Measurements from ENCODE around the gene THSD4.
"Not testable (repeated sequence)": the region's sequence is repeated elsewhere in the genome, so short reads cannot be mapped to it uniquely, and the experiment has no call there.

Gene THSD4

GRCh38 chr15:71261418-71261817, 146.1 kb downstream of the THSD4 start:
- no peak for DNase-seq (ENCODE audit: low read depth)

DNA sequence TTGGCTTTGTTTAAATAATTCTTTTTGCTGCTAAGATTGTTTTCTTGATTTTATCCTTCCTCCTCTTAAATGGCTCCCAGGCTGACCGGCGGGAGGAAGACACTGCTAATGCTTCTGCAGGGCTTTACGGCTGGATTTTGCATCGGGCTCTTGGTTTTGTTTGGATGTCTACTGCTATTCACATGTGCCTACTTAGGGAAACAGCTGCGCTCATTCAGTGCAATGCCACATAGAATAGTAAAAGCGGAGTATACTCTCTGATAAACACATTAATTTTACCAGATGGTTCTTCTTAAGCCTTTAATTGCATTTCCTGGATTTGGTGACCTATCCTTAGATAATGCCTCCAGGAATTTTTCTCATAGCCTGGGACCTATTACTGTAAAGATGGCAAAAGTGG, 146.6 kb downstream of the THSD4 start:
- no peak for DNase-seq (ENCODE audit: low read depth)

- DNase-seq (ENCODE audit: low read depth) = no peak
Observed at GRCh38 chr15:71262599-71262998, 147.3 kb downstream of the THSD4 start.

DNA sequence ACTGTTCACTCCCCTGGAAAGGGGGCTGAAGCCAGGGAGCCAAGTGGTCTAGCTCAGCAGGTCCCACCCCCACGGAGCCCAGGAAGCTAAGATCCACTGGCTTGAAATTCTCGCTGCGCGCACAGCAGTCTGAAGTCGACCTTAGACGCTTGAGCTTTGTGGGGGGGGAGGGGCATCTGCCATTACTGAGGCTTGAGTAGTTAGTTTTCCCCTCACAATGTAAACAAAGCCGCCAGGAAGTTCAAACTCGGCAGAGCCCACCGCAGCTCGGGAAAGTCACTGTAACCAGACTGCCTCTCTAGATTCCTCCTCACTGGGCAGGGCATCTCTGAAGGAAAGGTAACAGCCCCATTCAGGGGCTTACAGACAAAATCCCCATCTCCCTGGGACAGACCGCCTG, 150.3 kb downstream of the THSD4 start:
- DNase-seq (ENCODE audit: low read depth) = not testable (repeated sequence)

- DNase-seq (ENCODE audit: low read depth) = no peak
Observed at GRCh38 chr15:71271327-71271726, 156.1 kb downstream of the THSD4 start.

GRCh38 chr15:71272932-71273331, 157.7 kb downstream of the THSD4 start:
- no peak for DNase-seq (ENCODE audit: low read depth)

- no peak for DNase-seq (ENCODE audit: low read depth)
Observed at GRCh38 chr15:71273731-71274447, 158.6 kb downstream of the THSD4 start.

- DNase-seq (ENCODE audit: low read depth) = no peak
Observed at GRCh38 chr15:71274448-71274798, 159.2 kb downstream of the THSD4 start.

GRCh38 chr15:71275098-71275497, 159.8 kb downstream of the THSD4 start:
- DNase-seq (ENCODE audit: low read depth) = no peak

- no peak for DNase-seq (ENCODE audit: low read depth)
Observed at GRCh38 chr15:71275566-71276335, 160.5 kb downstream of the THSD4 start.

DNA sequence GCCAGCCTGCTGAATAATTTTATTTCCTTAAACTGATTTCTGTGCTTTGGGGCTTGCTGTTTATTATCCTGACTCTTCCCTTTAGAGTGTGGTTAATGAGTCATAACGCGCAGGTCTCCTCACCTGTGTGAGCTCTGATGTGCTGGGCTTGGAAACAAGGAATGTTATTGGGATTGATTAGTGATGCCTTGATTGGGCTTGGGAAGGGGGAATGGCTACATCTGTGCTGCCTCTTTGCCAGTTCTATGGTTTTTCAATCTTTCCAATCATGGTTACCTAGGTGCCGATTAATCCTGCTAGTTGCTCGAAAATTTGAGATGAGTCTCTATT, 161.0 kb downstream of the THSD4 start:
- DNase-seq (ENCODE audit: low read depth) = no peak

DNA sequence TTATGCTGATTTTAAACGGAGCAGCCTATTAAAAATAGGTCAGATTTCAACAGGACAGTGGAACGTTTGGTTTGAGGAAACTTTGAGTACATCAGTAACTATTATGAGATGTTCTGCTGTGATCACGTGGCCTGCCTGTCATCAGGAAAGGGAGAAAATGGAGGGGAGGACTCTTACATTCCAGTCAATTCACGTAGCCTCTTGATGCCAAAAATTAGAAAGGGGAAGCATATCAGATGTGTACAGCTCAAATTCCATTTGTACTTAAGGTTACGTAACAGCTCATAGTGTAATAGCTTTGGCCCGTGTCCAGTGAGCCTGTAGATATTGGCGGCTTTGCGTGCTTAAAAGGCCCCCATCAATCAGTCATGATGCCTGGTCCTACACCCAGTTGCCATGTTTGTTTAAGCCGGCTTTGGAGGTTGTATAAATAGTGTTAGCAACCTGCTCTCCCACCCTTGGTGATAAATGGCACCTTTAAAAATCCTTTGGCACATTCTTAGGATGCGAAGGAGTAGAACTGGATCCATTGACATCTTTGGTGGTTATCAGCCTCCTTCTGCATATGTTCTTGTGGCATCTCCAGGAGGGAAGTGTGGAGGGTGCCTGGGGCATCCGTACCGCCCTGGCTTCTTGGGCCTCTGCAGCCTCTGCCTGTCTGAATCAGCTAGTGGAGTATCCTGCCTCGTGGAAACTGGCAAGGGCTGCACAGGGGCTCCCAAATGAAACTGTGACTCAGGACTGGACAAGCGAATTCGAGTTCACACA, 163.9 kb downstream of the THSD4 start:
- no peak for DNase-seq (ENCODE audit: low read depth)

DNA sequence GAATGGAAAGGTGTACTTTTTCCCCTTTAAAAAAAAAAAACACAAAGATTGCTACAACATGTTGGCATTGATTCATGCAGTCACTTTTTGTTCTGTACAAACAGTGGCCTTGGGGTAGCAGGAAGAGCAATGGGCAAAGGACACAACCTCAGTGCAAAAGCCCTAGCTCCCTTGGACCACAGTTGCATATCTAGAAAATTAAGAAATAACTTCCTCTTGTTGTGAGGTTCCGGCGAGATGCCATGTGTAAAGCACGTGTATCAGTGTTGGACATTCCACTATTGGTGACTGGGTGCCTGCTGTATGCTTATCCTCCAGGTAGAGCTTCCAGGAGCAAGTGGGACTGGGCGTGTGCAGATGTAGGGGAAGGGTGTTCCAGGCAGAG, 164.5 kb downstream of the THSD4 start:
- DNase-seq (ENCODE audit: low read depth) = no peak

DNA sequence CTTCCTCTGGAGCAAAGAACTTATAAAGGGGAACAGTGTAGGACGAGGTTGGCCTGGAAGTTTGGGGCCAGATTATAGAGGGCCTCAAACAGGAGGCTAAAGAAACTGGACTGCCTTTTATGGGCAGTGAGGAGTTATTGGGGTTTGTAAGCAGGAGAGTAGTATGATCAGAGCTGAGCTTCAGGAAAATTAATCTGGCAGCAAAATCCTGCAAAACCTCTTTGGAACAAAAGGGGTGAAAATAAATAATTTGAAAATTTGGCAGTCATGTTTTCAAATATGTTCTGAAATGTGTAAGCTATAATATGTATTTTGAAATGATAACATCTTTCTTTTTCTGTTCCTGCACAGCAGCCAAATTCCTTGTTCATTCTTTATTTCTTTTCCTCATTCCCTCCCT, 164.9 kb downstream of the THSD4 start:
- DNase-seq (ENCODE audit: low read depth) = no peak

DNA sequence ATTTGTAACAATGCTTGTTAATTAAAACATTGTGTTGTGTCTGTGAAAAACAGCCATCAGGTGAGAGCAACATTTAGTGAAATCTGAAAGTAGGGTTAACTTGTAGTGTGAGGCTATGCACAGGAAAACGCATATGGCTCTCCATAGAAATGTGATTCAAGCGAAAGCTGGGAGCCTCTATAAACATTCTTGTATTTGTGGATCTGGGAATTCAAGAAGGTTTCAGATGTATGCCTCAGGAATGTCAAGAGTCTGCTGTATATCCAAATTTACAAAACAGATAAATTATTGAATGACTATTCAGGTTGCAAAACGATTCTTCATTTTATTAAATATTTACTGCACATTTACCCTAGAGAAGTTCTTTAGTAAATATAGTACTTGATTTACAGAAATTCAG, 166.0 kb downstream of the THSD4 start:
- DNase-seq (ENCODE audit: low read depth) = no peak

DNA sequence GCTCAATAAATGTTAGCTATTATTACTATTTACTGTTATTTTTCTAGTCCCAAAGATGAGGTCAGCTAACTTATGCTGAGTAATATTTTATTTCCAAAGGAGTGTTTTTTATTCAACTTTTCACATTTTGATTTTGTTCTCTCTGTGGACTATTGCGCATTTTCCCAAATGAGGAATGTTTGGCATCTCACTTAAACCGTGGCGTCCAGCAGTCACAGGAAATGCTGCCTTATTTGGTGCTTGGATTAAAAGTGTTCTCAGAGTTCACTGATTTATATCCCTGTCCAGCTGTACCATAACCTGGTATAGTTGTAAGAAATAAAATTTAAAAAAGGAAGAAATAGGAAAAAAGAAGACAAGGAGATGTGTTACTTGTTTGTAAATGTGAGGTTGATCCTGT, 166.8 kb downstream of the THSD4 start:
- no peak for DNase-seq (ENCODE audit: low read depth)

- no peak for DNase-seq (ENCODE audit: low read depth)
Observed at GRCh38 chr15:71288348-71288955, 173.2 kb downstream of the THSD4 start.

DNA sequence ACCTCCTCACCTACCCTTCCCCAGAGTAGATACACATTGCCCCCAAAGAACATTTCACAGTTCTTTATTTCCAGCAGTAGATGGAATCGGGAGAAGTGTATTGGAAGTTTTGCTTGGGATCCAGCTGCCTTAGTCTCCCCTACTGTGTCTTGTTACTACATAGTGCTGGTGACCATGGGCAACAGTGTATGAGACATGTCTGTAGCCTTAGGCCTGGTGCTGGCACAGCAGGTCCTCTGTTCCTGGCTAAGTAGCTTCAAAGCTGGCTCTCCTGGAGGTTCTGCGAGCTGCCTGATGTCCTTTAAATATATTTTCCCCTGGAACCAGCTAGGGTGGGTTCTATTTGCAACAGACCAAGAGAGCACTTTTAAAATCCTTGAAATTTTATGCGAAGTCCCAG, 174.7 kb downstream of the THSD4 start:
- DNase-seq (ENCODE audit: low read depth) = no peak

DNA sequence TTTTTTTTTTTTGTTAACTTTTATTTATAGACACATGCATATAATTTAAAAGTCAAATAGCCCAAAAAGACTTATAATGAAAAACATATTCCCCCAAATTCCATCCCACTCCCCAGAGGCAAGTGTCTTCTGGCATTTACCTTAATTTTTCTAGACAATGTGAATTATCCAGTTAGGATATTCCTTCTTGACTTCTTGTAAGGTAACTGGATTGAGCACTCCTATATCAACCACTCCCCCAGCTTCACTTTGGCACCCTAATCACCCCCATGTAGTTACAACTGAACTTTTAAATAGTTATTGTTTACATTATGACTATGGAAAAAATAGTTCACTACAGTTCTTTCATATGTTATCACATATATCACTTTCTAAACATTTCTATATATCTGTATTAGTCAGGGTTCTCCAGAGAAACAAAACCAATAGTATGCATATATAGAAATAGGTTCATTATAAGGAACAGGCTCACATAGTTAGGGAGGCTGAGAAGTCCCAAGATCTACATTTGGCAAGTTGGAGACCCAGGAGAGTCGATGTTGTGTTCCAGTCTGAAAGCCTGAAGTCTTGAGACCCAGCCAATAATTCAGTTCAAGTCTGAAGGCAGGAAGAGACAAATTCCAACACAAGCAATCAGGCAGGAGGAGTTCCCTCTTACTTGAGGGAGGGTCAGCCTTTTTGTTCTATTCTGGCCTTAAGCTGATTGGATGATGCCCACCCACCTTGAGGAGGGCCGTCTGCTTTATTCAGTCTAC, 175.8 kb downstream of the THSD4 start:
- DNase-seq (ENCODE audit: low read depth) = no peak

DNA sequence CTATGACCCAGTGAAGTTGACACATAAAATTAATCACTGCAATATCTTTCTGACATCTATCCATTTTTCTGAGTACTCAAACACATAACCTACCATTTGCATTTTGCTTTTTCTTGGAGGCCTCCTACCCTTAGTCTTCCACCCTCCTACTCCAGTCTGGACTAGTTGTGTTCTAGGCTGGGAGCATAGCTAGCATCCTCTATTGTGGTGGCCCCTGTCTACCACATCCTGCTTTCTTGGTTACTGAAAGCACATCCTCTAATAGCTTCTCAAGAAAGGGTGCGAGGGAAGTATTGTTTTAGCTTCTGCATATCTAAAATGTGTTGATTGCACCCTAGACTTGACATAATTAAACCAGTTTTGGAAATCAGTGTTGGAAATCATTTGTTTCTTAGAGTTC, 176.5 kb downstream of the THSD4 start:
- no peak for DNase-seq (ENCODE audit: low read depth)

GRCh38 chr15:71293723-71294122, 178.5 kb downstream of the THSD4 start:
- no peak for DNase-seq (ENCODE audit: low read depth)

- no peak for DNase-seq (ENCODE audit: low read depth)
Observed at GRCh38 chr15:71294251-71294910, 179.1 kb downstream of the THSD4 start.
